Measurements from ENCODE around the gene CSMD2. TPM values are rescaled to one million over a fixed set of nuclear protein-coding genes. Genes with fewer than 3 reads are reported as not detected.

The CSMD2 gene
- total RNA-seq, 2 experiments from 2014 or later: not detected

- Histone ChIP-seq H3K36me3 (ENCODE audit: insufficient read depth, low read length) (no peaks in the 10 kb centered on the region), H3K9me3 (ENCODE audit: control insufficient read depth in 1 of 2, insufficient read depth in 1 of 2, low read length in 2 of 2) (no peaks in the 10 kb centered on the region), H3K4me3 (ENCODE audit: low read length) (no peak overlapping the region), H3K4me1 (ENCODE audit: insufficient read depth, low read length) (no peaks in the 10 kb centered on the region), H3K27me3 (ENCODE audit: control insufficient read depth in 1 of 2, insufficient read depth in 2 of 2, low read length in 2 of 2) (no peaks in the 10 kb centered on the region), H3K27ac (ENCODE audit: low read depth in 1 of 2, low read length in 2 of 2) (no peak overlapping the region)
- Mint-ChIP-seq H3K4me1 (ENCODE audit: low read depth) (no peaks in the 10 kb centered on the region), H3K9me3 (no peaks in the 10 kb centered on the region), H3K27me3 (peaks cover 17% of the 10 kb centered on the region), H3K27ac (no peak overlapping the region), H3K36me3 (ENCODE audit: low read depth) (no peaks in the 10 kb centered on the region), H3K4me3 (no peak overlapping the region)
- TF ChIP-seq, protein P1, sequence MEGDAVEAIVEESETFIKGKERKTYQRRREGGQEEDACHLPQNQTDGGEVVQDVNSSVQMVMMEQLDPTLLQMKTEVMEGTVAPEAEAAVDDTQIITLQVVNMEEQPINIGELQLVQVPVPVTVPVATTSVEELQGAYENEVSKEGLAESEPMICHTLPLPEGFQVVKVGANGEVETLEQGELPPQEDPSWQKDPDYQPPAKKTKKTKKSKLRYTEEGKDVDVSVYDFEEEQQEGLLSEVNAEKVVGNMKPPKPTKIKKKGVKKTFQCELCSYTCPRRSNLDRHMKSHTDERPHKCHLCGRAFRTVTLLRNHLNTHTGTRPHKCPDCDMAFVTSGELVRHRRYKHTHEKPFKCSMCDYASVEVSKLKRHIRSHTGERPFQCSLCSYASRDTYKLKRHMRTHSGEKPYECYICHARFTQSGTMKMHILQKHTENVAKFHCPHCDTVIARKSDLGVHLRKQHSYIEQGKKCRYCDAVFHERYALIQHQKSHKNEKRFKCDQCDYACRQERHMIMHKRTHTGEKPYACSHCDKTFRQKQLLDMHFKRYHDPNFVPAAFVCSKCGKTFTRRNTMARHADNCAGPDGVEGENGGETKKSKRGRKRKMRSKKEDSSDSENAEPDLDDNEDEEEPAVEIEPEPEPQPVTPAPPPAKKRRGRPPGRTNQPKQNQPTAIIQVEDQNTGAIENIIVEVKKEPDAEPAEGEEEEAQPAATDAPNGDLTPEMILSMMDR (IDR thresholded peaks at IDR 0.05): no peak
- no peak for DNase-seq
- intact Hi-C loops (cut with DNase I, micrococcal nuclease): no loop called here
- no peak for ATAC-seq (ENCODE audit: poor library complexity)
- ChIA-PET POLR2A (no interaction called here), CTCF (no interaction called here)
Measured at GRCh38 chr1:33962061-33962460, 203.0 kb downstream of the CSMD2 start.

DNA sequence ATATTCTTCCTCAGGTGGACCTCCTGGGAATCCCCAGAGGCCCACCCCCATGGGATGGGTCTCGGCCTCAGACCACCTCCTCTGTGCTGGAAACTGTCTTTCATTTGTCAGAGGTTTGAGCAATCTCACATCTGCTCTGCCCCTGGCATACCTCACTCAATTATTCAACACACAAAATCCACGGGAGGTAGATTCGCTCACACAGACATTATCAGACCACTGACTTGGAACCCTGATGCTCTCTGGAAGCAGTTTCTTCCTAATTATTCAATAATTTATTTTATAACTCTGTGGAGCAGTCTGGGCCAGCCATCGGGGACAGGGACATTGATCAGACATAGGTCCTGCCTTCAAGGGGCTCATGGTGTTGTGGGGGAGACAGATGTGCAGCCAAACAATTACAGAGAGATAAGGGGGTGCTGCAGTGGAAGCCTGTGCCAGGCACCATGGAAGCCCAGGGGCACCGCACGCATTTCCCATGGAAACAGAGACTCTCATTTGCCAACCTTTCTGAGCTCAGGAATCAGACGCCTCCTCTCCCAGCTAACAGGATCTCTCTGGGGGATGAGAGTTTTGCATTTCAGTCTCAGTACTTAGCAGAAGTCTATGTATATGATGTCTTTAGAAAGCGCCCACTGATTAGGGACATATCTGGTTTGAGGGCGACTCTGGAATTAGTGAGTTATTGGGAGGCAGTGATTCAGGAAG is 204.7 kb downstream of the CSMD2 start:
- Histone ChIP-seq H3K9me3 (ENCODE audit: control insufficient read depth in 1 of 2, insufficient read depth in 1 of 2, low read length in 2 of 2) (no peaks in the 10 kb centered on the region), H3K27me3 (ENCODE audit: control insufficient read depth in 1 of 2, insufficient read depth in 2 of 2, low read length in 2 of 2) (no peaks in the 10 kb centered on the region), H3K4me1 (ENCODE audit: insufficient read depth, low read length) (no peaks in the 10 kb centered on the region), H3K4me3 (ENCODE audit: low read length) (no peak overlapping the region), H3K27ac (ENCODE audit: low read depth in 1 of 2, low read length in 2 of 2) (no peak overlapping the region), H3K36me3 (ENCODE audit: insufficient read depth, low read length) (no peaks in the 10 kb centered on the region)
- H3K36me3 Mint-ChIP-seq (ENCODE audit: low read depth): no peaks in the 10 kb centered on the region
- H3K9me3 Mint-ChIP-seq: no peaks in the 10 kb centered on the region
- ATAC-seq (ENCODE audit: poor library complexity): no peak
- POLR2A ChIA-PET: no interaction called here
- H3K27me3 Mint-ChIP-seq: peaks cover 8% of the 10 kb centered on the region
- H3K27ac Mint-ChIP-seq: no peak overlapping the region
- intact Hi-C loops (cut with DNase I, micrococcal nuclease): no loop called here
- CTCF ChIA-PET: no interaction called here
- DNase-seq: no peak
- no peaks in the 10 kb centered on the region for H3K4me1 Mint-ChIP-seq (ENCODE audit: low read depth)
- TF ChIP-seq, protein P1 (IDR thresholded peaks at IDR 0.05): no peak
- no peak overlapping the region for H3K4me3 Mint-ChIP-seq

- Histone ChIP-seq H3K27ac (ENCODE audit: low read depth in 1 of 2, low read length in 2 of 2) (no peak overlapping the region), H3K36me3 (ENCODE audit: insufficient read depth, low read length) (no peaks in the 10 kb centered on the region), H3K4me1 (ENCODE audit: insufficient read depth, low read length) (no peaks in the 10 kb centered on the region), H3K4me3 (ENCODE audit: low read length) (no peak overlapping the region), H3K9me3 (ENCODE audit: control insufficient read depth in 1 of 2, insufficient read depth in 1 of 2, low read length in 2 of 2) (no peaks in the 10 kb centered on the region), H3K27me3 (ENCODE audit: control insufficient read depth in 1 of 2, insufficient read depth in 2 of 2, low read length in 2 of 2) (no peaks in the 10 kb centered on the region)
- TF ChIP-seq, protein P1 (IDR thresholded peaks at IDR 0.05): no peak
- Mint-ChIP-seq H3K36me3 (ENCODE audit: low read depth) (no peaks in the 10 kb centered on the region), H3K4me3 (no peak overlapping the region), H3K9me3 (no peaks in the 10 kb centered on the region), H3K27ac (no peak overlapping the region), H3K27me3 (peaks cover 5% of the 10 kb centered on the region), H3K4me1 (ENCODE audit: low read depth) (no peaks in the 10 kb centered on the region)
- intact Hi-C loops (cut with DNase I, micrococcal nuclease): no loop called here
- CTCF ChIA-PET: no interaction called here
- POLR2A ChIA-PET: no interaction called here
- ATAC-seq (ENCODE audit: poor library complexity) (no peak), DNase-seq (no peak)
Measured at GRCh38 chr1:33957854-33958253, 207.2 kb downstream of the CSMD2 start.

Measured in CD4-positive, alpha-beta T cell (primary cell).